Stimulated activated naive CD8-positive, alpha-beta T cell treated with anti-CD3 and anti-CD28 coated beads, Interleukin-15, Interleukin-2, amounts not matched to agents 100 U/mL and 50 U/mL, for 24 hours (primary cell): ENCODE results near the gene RENBP.
A peak's percentile ranks its signal among the peaks of the same experiment; 100 is the strongest.

ENCODE experiments used
- ATAC-seq: fragments of 150-1000 bp; cut with Tn5 transposase; one replicate; pipeline ENCODE4 v1.10.0; 2021
- DNase-seq: peaks from one replicate; pipeline ENCODE4 v3.0.0; 2021

RENBP gene

GRCh38 chrX:153944140-153944799 is at the start of gene RENBP:
TSS of gene RENBP (minus strand) at chrX:153944643. CDS start at chrX:153944610, 33 bp downstream.
- DNase-seq (peak; percentile 57), ATAC-seq (peak; percentile 12)

DNA sequence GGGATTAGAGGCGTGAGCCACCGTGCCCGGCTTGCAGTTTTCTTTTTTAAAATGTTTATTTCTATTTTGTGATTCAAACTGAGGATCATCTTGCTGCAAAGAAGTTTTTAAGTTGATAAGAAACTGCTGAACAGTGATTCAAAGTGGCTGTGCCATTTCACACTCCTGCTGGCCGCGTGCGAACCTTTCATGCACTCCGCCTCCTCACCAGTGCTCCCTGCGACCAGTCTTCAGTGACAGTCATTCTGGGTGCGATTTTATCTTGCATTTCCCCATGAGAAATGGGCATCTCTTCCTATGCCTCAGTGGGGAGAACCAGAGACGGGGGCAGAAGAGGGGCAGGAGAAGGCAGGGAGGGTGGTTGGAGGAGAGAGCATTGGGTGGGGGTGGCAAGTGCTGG is 49.5 kb upstream of the RENBP start:
- ATAC-seq (no peak), DNase-seq (no peak)

- no peak for ATAC-seq
These were observed 48.6 kb upstream of the RENBP start for GRCh38 chrX:153993079-153993478.

DNA sequence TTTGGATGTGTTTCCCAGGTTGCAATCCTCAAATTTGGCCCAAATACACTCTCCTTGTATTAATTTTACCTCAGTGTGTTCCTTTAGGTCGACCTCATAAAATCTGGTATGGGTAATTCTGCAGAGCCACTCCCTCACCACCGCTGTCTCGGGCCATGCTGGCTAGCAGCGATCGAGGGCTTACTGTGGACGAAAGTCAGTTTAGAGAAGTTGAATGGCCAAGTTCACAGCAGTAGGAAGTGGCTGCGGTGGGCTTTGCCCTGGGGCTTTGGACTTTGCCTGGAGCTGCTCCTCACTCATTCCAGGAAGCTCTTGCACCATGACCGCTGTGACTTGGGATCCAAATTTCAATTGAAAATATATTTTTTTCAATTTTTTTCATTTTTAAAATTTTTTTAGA is 47.7 kb upstream of the RENBP start:
- ATAC-seq = no peak

More at GRCh38 chrX:153993079-153993478, 48.6 kb upstream of the RENBP start:
- DNase-seq = no peak

GRCh38 chrX:153991013-153991580 is 46.7 kb upstream of the RENBP start:
- ATAC-seq (no peak), DNase-seq (no peak)

More for the DNA sequence above, 47.7 kb upstream of the RENBP start:
- no peak for DNase-seq

GRCh38 chrX:153989973-153990655 is 45.7 kb upstream of the RENBP start:
- peak; percentile 30 for ATAC-seq
- DNase-seq = peak; percentile 42

GRCh38 chrX:153988493-153988892 is 44.0 kb upstream of the RENBP start:
- ATAC-seq = no peak
- no peak for DNase-seq

- DNase-seq (peak; percentile 61), ATAC-seq (peak; percentile 68)
These were observed 40.1 kb upstream of the RENBP start for GRCh38 chrX:153984351-153985178.

DNA sequence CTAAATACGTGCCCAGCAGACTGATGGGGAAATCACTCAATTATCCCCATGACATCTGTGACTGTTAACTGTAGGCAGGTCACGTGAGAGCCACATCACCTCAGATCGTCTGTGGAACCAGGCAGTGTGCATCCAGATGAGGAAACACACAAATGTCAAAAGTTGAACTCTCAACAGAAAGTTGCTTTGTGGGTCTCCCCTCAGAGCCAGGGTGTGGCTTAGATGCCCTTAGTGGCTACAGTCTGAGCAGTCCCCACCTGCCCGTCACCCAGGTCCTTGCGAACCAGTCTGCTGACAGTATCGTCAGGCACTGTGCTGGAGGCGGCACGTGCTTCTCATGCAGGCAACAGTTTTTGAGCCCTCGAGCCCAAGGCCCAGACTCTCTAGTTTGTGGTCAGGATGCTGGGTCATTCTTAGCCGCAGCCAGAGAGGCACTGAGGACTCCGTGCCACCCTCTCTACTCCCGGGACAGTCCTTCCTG is 38.9 kb upstream of the RENBP start:
- peak; percentile 41 for DNase-seq
- ATAC-seq = peak; percentile 26

GRCh38 chrX:153981771-153982533 is 37.5 kb upstream of the RENBP start:
- DNase-seq (peak; percentile 67), ATAC-seq (peak; percentile 26)

DNA sequence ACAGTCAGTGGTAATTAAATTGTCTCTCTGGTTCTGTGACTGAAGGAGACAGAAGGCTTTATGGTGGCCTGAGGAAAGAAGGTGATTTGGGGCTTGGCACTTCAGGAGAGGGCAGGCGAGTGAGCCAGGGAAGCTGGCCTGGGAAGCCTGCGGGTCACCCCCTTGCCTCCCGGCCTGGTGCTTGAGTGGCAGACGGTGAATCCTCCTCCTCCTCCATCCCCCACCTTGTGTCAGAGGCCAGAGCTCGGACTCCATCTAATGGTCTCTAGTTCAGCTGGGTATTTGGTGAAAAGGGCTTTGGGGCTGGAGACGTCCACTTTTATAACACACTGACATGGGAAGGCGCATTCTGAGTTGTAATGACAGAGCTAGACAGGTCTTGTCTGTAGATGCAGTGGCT is 36.8 kb upstream of the RENBP start:
- ATAC-seq = no peak

GRCh38 chrX:153980394-153980793 is 36.0 kb upstream of the RENBP start:
- ATAC-seq = peak; percentile 22
- peak; percentile 22 for DNase-seq

More for the DNA sequence above, 36.8 kb upstream of the RENBP start:
- peak; percentile 17 for DNase-seq

- no peak for ATAC-seq
- DNase-seq = no peak
These were observed 30.4 kb upstream of the RENBP start for GRCh38 chrX:153974726-153975286.

- no peak for ATAC-seq
- DNase-seq = peak; percentile 17
These were observed 29.7 kb upstream of the RENBP start for GRCh38 chrX:153974003-153974725.

GRCh38 chrX:153973127-153974002 is 28.9 kb upstream of the RENBP start:
- ATAC-seq (no peak), DNase-seq (peak; percentile 16)

- DNase-seq (peak; percentile 87), ATAC-seq (peak; percentile 58)
These were observed 28.1 kb upstream of the RENBP start, which contains the start of gene TMEM187 for GRCh38 chrX:153972368-153973126. TSS of gene TMEM187 (plus strand) at chrX:153972754. CDS start at chrX:153982063, 9,309 bp downstream.

DNA sequence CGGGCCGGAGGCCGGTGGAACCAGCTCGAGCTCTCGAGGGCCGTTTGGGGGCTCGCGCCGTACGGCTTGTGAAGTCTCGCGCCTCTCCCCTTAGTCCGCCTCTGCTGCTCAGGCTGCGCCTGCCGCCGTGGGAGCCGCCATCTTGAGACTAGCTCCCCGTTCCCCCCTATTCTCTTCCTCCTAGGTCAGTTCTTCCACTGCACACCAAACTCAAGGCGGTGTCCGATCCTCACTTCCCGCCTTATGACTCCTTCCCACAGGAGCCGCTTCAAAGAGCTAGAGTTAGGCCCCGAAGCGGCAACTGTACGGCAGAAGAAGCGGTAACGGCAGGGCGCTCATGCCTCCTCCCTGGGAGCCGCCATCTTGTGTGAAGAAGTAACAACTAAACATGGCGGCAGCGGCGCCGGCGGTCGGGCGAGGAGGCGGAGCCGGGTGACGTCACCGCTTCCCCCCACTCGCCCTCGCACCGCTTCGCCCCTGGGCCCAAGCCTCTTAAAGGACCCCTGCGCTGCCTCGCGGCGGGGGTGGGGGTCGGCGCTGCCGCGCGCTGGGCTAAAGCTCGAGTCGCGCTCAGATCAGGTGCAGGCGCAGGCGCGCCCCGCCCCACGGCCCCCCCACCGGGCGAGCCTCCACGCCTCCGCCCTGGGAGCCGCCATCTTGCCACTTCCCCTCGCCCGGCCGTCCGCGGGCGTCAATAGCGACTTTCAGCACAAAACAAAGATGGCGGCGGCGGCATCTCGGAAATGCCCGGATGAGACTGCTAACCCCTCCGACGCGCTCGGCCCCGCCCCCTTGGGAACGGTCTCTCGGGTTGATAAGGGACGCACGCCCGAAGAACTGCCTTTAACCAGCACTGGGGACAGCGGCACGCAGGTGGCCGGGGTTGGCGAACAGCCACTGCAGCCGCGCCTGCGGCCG is 27.3 kb upstream of the RENBP start, which contains the start of gene HCFC1:
HCFC1 (minus strand) TSS at position 369 of the 918 bp plus-strand sequence. CDS start 978 bp downstream, outside the sequence.
- DNase-seq = peak; percentile 87
- ATAC-seq = peak; percentile 38
